Stimulated activated CD4-positive, alpha-beta T cell treated with anti-CD3 and anti-CD28 coated beads, Interleukin-4, amount 100 ng/mL, for 24 hours (primary cell): Measurements from ENCODE around the gene NVL.
"Not testable (repeated sequence)": the region's sequence is repeated elsewhere in the genome, so short reads cannot be mapped to it uniquely, and the experiment has no call there.

Source experiments
- DNase-seq: peaks from one replicate; pipeline ENCODE4 v3.0.0-alpha.2; 2020

Gene NVL

DNA sequence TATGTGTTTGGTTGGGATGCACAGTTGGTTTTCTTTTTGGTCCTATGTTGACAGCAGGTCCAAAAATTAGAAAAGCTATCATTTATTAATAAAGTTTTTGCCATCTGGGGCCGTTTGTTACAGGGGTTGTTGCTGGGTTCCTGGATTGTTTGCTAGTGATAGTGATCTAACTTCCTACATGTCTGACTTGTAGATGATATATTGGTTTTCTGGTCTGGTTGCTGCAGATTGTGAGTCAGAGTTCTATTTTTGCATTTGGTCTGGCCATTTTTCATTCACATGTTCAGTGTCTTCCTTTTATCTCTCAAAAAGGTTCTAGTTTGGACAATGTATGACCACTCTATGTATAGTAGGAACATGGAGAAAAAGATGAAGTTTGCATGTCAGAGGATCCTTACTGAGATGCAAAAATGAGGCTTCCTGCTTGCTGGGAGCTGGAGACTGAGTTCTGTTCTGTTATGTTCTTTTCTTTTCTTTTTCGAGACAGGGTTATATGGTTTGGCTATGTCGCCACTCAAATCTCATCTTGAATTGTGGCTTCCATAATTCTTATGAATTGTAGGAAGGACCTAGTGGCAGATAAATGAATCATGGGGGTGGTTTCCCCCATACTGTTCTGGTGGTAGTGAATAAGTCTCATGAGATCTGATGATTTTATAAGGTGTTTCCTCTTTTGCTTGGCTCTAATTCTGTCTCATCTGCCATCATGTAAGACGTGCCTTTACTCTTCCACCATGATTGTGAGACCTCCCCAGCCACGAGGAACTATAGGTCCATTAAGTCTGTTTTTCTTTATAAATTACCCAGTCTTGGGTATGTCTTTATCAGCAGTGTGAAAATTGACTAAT lies 4.2 kb upstream of the NVL start:
- DNase-seq = no peak

DNA sequence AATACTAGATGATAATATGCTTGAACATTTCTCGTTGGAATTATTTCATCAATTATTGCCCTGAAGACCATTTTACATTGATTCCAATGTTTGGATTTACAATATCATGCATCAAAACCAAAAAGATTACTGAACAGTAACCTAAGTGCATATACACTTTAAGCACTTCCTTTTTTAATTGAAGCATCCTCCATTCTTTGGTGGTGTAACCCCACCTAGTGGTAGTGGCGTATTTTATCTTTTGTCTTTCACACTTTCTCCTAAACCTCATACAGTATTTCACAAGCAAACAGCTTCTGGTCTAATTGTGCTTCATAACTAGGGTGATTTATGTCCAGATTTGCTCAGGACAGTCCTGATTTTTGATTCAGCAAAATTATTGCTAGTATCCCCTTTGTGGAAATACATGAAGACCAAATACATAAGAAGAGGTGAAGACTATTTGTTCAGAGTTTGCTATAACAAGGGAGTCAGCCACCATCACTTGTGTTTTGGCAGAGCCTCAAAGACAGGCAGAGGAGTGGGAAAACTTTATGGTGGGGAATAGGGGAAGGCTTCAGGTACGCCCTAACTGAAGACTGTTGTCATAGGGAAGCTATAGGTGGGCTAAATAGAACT lies 3.4 kb upstream of the NVL start:
- peak; percentile 39 for DNase-seq

DNA sequence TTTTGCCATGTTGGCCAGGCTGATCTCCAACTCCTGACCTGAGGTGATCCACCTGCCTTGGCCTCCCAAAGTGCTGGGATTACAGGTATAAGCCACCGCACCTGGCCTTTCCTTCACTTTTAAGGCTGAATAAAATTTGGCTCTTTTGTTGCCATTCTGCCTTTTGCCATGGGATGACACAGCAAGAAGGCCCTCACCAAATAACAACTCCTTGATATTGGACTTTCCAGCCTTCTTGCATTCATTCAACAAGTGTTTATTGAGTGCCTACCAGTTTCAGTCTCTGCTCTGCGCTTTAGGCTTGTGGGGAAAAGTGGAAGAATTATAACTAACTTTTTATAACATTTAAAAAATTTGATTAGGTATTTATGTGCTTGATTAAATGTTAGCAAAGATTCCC lies 1.9 kb upstream of the NVL start:
- DNase-seq = no peak

DNA sequence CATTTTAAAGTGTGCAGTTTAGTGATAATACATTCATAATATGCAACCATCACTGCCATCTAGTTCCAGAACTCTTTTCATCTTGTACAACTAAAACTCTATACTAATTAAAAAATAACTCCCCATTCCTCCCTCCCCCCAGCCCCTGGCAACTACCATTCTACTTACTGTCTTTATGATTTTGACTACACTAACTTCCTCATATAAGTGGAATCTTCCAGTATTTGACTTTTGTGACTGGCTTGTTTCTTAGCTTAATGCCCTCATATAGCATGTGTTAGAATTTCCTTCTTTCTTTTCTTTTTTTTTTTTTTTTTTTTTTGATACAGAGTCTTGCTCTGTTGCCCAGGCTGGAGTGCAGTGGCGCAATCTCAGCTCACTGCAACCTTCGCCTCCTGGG lies 1.4 kb upstream of the NVL start:
- no peak for DNase-seq

DNA sequence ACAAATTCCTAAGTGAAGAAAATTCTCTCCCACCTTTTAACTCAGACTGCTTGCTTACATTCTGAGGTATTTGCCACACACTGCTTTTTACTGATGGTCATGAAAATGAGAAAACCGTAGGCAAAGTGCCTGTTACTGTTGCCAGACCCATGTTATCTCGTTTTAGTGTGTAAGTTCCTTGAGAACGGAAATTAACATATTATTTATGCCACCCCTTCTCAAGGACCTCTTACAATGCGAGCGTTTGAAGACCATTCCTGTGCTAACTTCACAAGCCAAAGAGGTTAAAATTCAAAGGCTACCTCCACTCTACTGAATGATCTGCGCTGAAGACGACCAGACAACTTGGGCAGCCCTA lies 509 bp downstream of the NVL start:
- DNase-seq = no peak

DNA sequence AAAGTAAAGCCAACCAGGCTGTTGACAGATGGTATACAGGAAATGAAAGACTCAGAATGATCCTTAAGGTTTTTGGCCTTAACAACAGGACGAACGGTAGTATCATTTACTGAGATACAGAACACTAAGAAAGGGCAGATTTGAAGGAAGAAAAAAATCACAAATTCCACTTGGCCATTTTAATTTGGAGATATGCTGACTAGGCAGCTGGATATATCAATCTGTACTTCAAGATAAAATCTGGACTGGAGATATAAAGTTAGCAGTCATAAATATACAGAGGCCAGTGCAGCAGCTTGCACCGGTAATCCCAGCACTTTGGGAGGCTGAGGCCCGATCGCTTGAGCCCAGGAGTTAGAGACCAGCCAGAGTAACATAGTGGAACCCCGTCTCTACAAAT lies 1.3 kb downstream of the NVL start:
- no peak for DNase-seq

DNA sequence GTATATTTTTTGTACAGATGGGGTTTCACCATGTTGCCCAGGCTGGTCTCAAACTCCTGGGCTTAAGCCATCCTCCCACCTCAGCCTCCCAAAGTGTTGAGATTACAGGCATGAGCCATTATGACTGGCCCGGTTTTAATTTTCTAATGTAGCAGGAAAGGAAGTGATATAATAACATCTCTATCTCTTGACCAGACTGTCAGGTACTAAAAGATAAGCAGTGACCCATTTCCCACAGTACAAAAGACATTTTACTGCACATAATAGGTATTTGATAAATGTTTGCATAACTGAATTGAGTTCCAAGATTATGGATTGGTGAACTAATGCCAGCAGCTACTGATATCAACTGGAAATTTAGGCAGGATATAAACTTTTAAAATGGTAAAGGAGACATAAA lies 4.0 kb downstream of the NVL start:
- no peak for DNase-seq

DNA sequence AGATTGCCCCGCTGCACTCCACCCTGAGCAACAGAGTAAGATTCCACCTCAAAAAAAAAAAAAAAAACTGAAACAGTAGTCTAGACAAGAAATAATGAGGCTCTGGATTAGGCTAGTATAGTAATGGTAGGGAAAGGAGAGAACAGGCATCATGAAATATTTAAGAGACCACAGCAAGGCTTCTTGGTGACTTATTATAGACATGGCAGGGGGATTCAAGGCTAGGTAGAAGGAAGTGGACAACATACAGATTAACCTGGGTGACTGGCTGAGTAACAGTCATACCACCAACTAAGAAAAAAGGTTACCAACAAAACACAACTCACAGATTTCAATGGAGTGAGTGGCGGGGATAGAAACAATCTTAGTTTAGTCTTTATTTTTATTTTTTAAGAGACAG lies 8.3 kb downstream of the NVL start:
- DNase-seq = no peak

DNA sequence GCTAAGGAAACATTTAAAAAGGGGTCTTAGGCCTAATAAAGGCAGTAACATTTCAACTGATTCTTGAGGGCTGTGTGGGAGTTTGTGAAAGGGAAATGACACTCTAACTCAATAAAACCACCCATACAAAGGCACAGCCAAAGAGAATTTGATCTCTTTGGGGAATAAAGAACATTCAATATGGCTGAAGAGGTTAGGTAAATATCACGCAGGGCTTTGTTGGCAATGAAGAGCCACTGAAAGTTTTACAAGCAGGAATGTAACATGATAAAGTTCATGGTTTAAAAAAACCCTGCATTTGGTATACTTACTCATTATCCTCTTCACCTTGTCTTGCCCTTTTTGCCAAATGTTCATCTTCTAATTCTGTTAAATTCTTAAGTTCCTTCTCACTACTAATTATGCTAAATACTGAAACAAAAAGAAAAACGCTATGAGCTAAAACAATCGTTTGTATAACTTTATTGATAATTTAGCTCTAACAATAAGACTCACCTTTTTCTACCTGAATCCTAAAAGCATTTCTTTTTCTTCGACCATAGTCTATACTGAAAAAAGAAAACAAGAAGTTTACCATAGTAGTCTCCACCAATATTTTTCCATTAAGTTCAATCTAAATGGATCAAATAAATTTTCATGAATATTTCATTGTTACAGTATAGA lies 12.5 kb downstream of the NVL start:
- DNase-seq = no peak

DNA sequence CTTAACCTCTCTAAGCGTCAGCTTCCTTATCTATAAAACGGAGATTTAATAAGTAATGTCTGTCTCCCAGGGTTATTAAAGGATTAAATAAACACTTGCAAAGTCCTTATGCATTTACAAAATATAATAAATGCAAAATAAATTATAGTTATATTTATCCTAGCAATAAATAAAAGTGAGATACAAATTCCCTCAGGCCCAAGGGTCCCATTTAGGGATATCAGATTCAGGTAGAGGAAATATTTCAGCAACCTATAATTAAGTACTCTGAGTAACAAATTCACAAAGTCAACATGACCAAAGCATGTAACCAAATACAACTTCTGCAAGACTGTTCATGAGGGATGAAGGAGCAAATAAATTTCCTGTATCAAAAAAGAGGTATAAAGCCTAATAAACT lies 17.9 kb downstream of the NVL start:
- DNase-seq = no peak

DNA sequence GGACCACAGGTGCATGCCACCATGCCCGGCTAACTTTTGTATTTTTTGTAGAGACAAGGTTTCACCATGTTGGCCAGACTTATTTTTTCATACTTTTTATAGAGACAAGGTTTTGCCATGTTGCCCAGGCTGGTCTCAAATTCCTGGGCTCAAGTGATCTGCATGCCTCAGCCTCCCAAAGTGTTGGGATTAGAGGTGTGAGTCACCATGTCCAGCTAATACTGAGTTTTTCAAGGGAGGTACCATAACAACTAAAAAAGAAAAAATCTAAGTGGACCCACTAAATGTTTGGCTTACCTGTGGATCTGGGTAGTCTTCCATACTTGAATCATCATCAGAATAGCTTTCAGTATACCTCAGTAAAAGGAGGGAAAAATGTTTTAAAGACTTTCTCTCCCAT lies 18.5 kb downstream of the NVL start:
- not testable (repeated sequence) for DNase-seq

DNA sequence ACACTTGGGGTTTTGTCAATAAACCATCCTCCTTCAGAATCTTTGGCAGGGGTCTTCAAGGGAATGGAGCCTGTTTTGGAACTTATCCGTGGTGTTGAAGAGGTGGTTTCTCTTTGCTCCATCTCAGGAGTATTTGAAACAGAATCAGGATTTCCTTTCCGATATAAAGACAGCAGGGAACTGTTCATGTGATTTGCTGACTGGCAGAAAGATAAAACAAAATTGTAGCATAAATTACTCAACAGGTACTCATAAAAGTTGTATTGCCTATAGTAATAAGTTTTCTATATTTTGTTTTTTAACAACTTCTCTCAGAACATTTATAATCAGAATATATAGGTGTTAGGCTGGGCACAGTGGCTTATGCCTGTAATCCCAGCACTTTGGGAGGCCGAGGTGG lies 21.9 kb downstream of the NVL start:
- DNase-seq = no peak

DNA sequence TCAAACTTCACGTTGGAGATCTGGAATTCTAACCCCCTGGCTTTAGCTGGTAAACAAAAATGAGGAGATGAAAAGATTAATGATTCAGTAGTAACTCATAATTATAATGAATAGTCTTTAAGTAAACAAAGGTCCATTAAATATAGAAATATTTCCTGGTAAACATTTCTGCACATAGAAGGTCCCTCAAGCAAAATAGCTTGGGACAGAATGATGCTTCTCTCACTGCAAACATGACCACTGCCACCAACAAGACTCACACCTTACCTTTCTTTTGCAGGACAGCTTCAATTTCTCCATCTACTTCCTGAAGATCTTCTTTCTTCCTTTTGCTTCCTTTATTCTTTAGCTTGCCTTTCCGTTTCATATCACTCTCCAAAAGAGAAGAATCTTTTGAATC lies 25.2 kb downstream of the NVL start:
- DNase-seq = no peak

DNA sequence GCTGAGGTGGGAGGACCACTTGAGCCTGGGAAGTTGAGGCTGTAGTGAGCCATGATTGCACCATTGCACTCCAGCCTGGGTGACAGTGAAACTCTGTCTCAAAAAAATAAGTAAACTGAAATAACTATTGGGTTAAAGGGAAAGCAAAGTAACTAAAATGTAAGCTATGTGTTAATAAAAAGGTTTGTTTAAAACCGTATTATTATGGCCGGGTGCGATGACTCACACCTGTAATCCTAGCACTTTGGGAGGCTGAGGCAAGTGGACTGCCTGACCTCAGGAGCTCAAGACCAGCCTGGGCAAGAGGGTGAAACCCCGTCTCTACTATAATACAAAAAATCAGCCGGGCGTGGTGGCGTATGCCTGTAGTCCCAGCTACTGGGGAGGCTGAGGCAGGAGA lies 27.0 kb downstream of the NVL start:
- DNase-seq = no peak

DNA sequence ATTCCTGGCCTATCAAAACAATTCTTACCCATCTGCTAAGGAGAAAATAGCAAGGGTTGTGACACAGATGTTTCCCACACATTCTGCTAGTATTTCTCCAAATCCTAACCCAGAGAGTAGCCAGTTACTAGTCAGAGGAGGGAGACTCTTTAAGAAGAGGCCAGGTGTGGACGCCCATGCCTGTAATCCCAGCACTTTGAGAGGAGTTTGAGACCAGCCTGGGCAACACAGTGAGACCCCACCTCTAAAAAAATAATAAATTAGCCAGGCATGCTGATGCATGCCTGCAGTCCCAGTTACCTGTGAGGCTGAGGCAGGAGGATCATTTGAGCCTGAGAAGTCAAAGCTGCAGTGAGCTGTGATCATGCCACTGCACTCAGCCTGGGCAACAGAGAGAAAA lies 28.6 kb downstream of the NVL start:
- no peak for DNase-seq

DNA sequence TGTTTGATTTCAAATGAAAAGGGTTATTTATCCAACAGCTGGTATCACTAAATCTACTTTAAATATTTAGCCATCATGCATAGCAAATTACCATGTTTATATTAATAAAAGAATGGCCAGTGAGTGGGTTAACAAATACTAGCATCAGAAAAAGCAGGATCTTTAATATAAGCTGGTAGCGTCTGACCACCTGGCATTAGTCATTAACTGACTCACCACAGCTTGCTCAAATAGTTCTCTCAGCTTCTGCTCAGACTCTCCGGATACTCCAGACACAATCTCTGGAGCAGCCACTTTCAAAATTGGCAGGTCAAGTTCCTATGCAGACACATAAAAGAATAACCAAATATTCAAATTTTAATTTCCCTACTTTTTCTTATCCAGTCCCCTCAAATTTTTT lies 29.6 kb downstream of the NVL start:
- DNase-seq = no peak

DNA sequence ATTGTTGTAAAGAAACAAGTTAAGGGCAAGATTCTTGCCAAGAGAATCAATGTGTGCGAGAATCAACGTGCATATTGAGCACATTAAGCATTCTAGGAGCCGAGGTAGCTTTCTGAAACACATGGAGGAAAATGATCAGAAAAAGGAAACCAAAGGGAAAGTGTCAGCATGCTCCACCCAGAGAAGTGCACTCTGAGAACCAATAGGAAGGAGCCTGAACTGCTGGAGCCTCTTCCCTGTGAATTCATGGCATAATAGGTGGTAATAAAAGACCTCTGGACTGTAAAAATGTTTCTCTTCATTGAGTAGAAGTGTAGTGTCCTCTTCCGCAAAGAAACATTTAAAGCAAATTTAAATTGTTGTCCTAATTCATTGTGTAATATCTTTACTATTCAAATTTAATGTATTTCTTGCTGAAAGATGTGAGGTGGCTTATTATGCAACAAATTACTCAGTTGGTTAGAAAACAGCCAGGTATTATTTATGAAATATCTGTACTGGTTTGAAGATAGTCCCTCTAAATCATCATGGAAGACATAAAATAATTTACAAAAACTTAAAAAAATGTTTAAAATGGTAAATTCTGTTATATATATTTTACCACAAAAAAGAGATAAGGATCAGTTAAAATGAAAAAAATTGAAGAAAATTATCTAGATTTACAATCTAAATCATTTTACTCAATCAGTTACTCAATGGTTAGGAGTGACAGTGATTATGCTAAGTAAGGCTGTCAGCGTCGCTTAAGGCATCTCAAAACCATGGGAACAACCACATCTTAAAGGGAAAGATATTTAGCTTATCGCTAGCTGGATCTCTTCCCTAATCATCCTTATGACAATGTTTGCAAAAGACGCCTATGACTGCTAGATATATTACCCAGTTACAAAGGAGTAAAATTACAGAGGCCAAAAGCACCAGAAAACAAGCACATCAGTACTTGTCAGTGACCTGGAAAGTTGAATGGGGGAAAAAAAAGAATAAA lies 31.3 kb downstream of the NVL start:
- no peak for DNase-seq

DNA sequence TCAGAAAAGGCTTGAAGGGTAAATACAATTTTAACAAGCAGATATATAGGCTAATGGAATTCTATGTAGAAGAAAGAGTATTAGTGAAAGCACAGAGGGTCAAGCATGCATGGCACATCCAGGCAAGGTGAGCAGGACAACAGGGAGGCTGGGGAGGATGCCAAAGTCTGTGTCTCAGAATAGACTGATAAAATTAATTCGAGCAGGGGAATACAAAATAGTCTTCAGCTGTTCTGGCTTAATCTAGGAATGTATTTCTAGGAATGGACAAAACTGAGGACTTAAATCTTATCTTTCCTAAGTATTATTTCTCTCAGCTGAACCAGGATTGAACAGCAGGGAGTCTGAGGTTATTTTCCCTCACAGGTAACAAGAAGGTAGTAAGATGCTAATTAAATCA lies 35.2 kb downstream of the NVL start:
- DNase-seq = no peak

DNA sequence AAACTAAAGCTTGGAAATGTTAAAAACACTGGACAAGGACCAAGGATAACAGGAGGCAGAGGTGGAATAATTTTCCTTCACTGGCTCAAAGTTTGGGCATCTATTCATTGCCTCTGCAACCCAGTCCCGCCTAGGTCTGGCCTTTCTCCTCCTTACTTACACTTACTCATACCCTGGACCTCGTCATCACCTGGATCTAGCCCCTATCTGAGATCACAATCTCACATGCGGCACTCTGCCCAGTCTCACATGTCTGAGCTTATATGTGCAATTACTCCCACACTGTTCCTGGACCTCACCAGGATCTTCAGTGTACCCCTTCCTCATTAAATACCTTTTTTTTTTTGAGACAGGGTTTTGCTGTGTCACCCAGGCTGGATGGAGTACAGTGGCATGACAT lies 37.6 kb downstream of the NVL start:
- DNase-seq = no peak

DNA sequence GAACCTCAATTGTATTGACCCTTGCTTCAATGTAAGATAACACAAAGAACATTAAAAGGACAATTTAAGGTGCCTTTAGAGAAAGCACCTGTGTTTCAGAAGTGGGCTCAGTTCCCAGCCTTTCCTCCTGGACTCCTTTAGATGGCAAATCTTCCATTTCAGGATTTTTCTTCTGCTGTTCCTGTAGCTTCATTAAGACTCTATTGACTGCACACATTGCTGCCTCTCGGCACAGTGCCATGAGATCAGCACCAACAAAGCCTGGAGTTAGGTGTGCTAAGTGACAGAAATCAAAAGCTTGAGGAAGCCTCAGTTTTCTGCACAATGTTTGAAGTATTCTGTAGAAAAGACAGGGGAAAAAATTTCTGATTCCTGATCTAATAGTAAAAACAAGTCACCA lies 40.6 kb downstream of the NVL start:
- DNase-seq = no peak

DNA sequence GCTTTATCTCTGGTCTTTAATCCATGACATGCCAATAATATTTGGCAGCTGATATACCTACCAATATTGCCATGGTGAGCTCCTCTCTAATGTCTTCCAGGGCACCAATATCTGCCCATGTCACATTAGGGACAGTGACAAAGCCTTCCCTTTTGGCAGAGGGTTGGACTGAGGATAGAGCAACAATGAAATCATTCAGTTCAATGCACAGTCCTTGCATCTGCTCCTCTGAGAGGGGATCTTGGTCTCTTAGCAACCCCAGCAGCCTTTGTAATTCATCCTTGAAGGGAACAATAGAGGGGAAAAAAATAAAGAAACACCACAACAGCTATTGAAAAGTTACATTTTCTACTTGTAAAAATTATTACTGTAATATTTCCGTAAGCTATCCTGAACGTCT lies 42.3 kb downstream of the NVL start:
- no peak for DNase-seq

DNA sequence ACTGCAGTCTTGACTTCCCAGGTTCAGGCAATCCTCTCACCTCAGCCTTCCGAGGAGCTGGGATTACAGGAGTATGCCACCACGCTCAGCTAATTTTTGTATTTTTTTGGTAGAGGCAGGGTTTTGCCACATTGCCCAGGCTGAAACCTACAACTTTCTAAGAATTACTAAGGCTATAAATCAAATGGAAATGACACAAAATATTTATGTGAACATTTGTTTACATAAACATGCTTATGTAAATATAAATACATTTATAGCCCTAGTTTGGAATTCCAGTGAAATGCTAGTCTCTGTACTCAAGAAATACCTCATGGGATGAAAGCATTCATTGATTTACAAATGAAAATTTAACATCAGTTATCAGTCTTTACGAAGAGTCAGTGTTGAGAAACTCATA lies 47.8 kb downstream of the NVL start:
- no peak for DNase-seq

DNA sequence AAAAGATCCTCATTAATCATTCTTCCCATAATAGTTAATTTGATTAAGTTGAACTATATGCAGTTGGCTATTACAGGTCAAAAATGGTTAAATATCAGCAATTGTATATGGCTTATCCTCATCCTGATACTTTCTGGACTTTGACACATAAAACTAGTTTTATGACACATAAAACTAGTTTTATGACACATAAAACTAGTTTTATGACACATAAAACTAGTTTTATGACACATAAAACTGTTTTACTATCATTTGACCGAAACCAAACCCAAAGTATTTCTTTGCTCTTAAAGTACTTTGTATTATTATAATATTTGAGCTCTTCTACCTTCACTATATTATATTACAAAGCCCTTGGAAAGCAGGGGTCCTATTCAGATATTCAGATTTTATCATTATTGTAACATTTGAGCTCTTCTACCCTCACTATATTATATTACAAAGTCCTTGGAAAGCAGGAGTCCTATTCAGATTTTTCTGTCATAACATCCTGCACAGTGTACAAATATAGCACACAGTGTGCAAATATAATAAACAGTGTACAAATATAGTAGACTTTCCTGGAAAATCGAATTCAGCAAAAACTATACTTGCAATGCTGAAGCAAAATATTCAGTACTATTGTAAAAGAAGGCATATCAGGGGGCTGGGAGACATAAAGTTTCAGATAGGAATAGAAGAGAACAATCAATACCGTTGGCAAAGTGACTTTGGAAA lies 53.0 kb downstream of the NVL start:
- DNase-seq = no peak
